T-helper 2 cell treated with Interferon-gamma antibody and Interleukin-4, amounts not matched to agents 100 ng/mL and 5 ng/mL, for 36 hours (primary cell): ENCODE results near the gene LSS. TPM values are rescaled to one million over a fixed set of nuclear protein-coding genes. Genes with fewer than 3 reads are reported as not detected.
"Not testable (repeated sequence)": the region's sequence is repeated elsewhere in the genome, so short reads cannot be mapped to it uniquely, and the experiment has no call there.

ENCODE experiments used
- intact Hi-C: fragments of 100-400 bp; cut with micrococcal nuclease; formaldehyde crosslinking; loops from one replicate; pipeline ENCODE4 v1.15.1; 2023
- total RNA-seq: library from RNA; stranded (reverse); gene quantifications from 2 replicates; pipeline ENCODE4 v1.2.3, GENCODE V29; 2022

The LSS gene
- total RNA-seq, 1 donor from 2014 or later: 41.0 TPM

- intact Hi-C loops: no loop called here
These were observed 73.5 kb downstream of the LSS start for GRCh38 chr21:46154955-46155513.

- intact Hi-C loops: no loop called here
These were observed 74.2 kb downstream of the LSS start for GRCh38 chr21:46154155-46154954.

- intact Hi-C loops: no loop called here
These were observed 75.1 kb downstream of the LSS start for GRCh38 chr21:46153247-46154154.

- intact Hi-C loops: no loop called here
These were observed 75.7 kb downstream of the LSS start for GRCh38 chr21:46152927-46153246.

GRCh38 chr21:46151989-46152926 lies 76.3 kb downstream of the LSS start:
- intact Hi-C loops: no loop called here

GRCh38 chr21:46151261-46151988 lies 77.1 kb downstream of the LSS start:
- intact Hi-C loops: no loop called here

- intact Hi-C loops: no loop called here
These were observed 78.0 kb downstream of the LSS start for GRCh38 chr21:46150491-46151121.

- intact Hi-C loops: no loop called here
These were observed 78.5 kb downstream of the LSS start for GRCh38 chr21:46150073-46150472.

GRCh38 chr21:46149205-46149901 lies 79.2 kb downstream of the LSS start:
- intact Hi-C loops: no loop called here

- intact Hi-C loops: no loop called here
These were observed 80.5 kb downstream of the LSS start for GRCh38 chr21:46148106-46148505.

GRCh38 chr21:46147429-46147828 lies 81.1 kb downstream of the LSS start:
- intact Hi-C loops: not testable (repeated sequence)

GRCh38 chr21:46146856-46147255 lies 81.7 kb downstream of the LSS start:
- intact Hi-C loops: no loop called here

- intact Hi-C loops: no loop called here
These were observed 82.5 kb downstream of the LSS start for GRCh38 chr21:46145840-46146691.

- intact Hi-C loops: no loop called here
These were observed 83.3 kb downstream of the LSS start for GRCh38 chr21:46145159-46145839.

- intact Hi-C loops: loop anchor here (5.0 kb wide), 1 partner anchor 143 kb away; the partner anchor contains the start of genes MCM3AP and YBEY
These were observed 84.0 kb downstream of the LSS start for GRCh38 chr21:46144464-46145070.

- intact Hi-C loops: loop anchor here (2.0 to 5.0 kb wide), 2 partner anchors 86 to 144 kb away; partner anchors contain the start of genes LSS, MCM3AP and YBEY
These were observed 85.7 kb downstream of the LSS start for GRCh38 chr21:46142582-46143473.
